Activated naive CD8-positive, alpha-beta T cell (primary cell): Measurements from ENCODE around the gene PSAPL1.
"Not testable (repeated sequence)": the region's sequence is repeated elsewhere in the genome, so short reads cannot be mapped to it uniquely, and the experiment has no call there.

Experiments
- H3K27ac Mint-ChIP-seq: one replicate; pipeline ENCODE4 v1.8.0; 2021; ENCODE audit warnings: mixed read lengths
- H3K27me3 Mint-ChIP-seq: one replicate; pipeline ENCODE4 v1.8.0; 2021; ENCODE audit warnings: mixed read lengths
- H3K36me3 Mint-ChIP-seq: one replicate; pipeline ENCODE4 v1.8.0; 2021; ENCODE audit warnings: mixed read lengths
- H3K4me1 Mint-ChIP-seq: one replicate; pipeline ENCODE4 v1.8.0; 2021; ENCODE audit warnings: low read depth, mixed read lengths
- H3K4me3 Mint-ChIP-seq: one replicate; pipeline ENCODE4 v1.8.0; 2021; ENCODE audit warnings: mild to moderate bottlenecking, mixed read lengths
- H3K9me3 Mint-ChIP-seq: one replicate; pipeline ENCODE4 v1.8.0; 2021; ENCODE audit warnings: low read depth, mixed read lengths

Gene PSAPL1

GRCh38 chr4:7466215-7466614 is 31.5 kb upstream of the PSAPL1 start:
- H3K4me1 Mint-ChIP-seq = no peaks in the 10 kb centered on the region
- no peak overlapping the region for H3K27ac Mint-ChIP-seq
- H3K9me3 Mint-ChIP-seq = no peaks in the 10 kb centered on the region
- no peaks in the 10 kb centered on the region for H3K36me3 Mint-ChIP-seq
- H3K27me3 Mint-ChIP-seq = peaks cover 5% of the 10 kb centered on the region
- H3K4me3 Mint-ChIP-seq = no peak overlapping the region

- Mint-ChIP-seq H3K9me3 (no peaks in the 10 kb centered on the region), H3K27ac (no peak overlapping the region), H3K4me3 (no peak overlapping the region), H3K4me1 (no peaks in the 10 kb centered on the region), H3K27me3 (peaks cover 2% of the 10 kb centered on the region), H3K36me3 (no peaks in the 10 kb centered on the region)
Observed at GRCh38 chr4:7465017-7465416, 30.3 kb upstream of the PSAPL1 start.

GRCh38 chr4:7464259-7464655 is 29.5 kb upstream of the PSAPL1 start:
- no peaks in the 10 kb centered on the region for H3K36me3 Mint-ChIP-seq
- no peaks in the 10 kb centered on the region for H3K4me1 Mint-ChIP-seq
- no peak overlapping the region for H3K4me3 Mint-ChIP-seq
- no peak overlapping the region for H3K27ac Mint-ChIP-seq
- H3K9me3 Mint-ChIP-seq = no peaks in the 10 kb centered on the region
- H3K27me3 Mint-ChIP-seq = peaks cover 2% of the 10 kb centered on the region

GRCh38 chr4:7463566-7464258 is 29.0 kb upstream of the PSAPL1 start:
- Mint-ChIP-seq H3K36me3 (no peaks in the 10 kb centered on the region), H3K27me3 (peaks cover 2% of the 10 kb centered on the region), H3K27ac (no peak overlapping the region), H3K4me1 (no peaks in the 10 kb centered on the region), H3K4me3 (no peak overlapping the region), H3K9me3 (no peaks in the 10 kb centered on the region)

GRCh38 chr4:7462509-7462971 is 27.8 kb upstream of the PSAPL1 start:
- Mint-ChIP-seq H3K27me3 (peaks cover 2% of the 10 kb centered on the region), H3K9me3 (no peaks in the 10 kb centered on the region), H3K36me3 (no peaks in the 10 kb centered on the region), H3K27ac (no peak overlapping the region), H3K4me1 (no peaks in the 10 kb centered on the region), H3K4me3 (no peak overlapping the region)

GRCh38 chr4:7461230-7461629 is 26.5 kb upstream of the PSAPL1 start:
- no peaks in the 10 kb centered on the region for H3K9me3 Mint-ChIP-seq
- no peak overlapping the region for H3K27ac Mint-ChIP-seq
- H3K4me3 Mint-ChIP-seq = no peak overlapping the region
- H3K27me3 Mint-ChIP-seq = peaks cover 2% of the 10 kb centered on the region
- no peaks in the 10 kb centered on the region for H3K36me3 Mint-ChIP-seq
- no peaks in the 10 kb centered on the region for H3K4me1 Mint-ChIP-seq

GRCh38 chr4:7460566-7460965 is 25.8 kb upstream of the PSAPL1 start:
- Mint-ChIP-seq H3K36me3 (no peaks in the 10 kb centered on the region), H3K27me3 (peaks cover 2% of the 10 kb centered on the region)

GRCh38 chr4:7459471-7459870 is 24.7 kb upstream of the PSAPL1 start:
- Mint-ChIP-seq H3K36me3 (no peaks in the 10 kb centered on the region), H3K9me3 (no peaks in the 10 kb centered on the region), H3K4me1 (no peaks in the 10 kb centered on the region), H3K27ac (no peak overlapping the region), H3K4me3 (no peak overlapping the region), H3K27me3 (peaks cover 2% of the 10 kb centered on the region)

More at GRCh38 chr4:7460566-7460965, 25.8 kb upstream of the PSAPL1 start:
- Mint-ChIP-seq H3K9me3 (no peaks in the 10 kb centered on the region), H3K27ac (no peak overlapping the region), H3K4me1 (no peaks in the 10 kb centered on the region), H3K4me3 (no peak overlapping the region)

- H3K4me1 Mint-ChIP-seq = no peaks in the 10 kb centered on the region
- no peaks in the 10 kb centered on the region for H3K9me3 Mint-ChIP-seq
- H3K4me3 Mint-ChIP-seq = no peak overlapping the region
- peaks cover 2% of the 10 kb centered on the region for H3K27me3 Mint-ChIP-seq
- H3K27ac Mint-ChIP-seq = no peak overlapping the region
- no peaks in the 10 kb centered on the region for H3K36me3 Mint-ChIP-seq
Observed at GRCh38 chr4:7458477-7458876, 23.7 kb upstream of the PSAPL1 start.

- Mint-ChIP-seq H3K9me3 (no peaks in the 10 kb centered on the region), H3K4me1 (no peaks in the 10 kb centered on the region), H3K27me3 (peaks cover 2% of the 10 kb centered on the region), H3K27ac (no peak overlapping the region), H3K36me3 (no peaks in the 10 kb centered on the region), H3K4me3 (no peak overlapping the region)
Observed at GRCh38 chr4:7458066-7458425, 23.3 kb upstream of the PSAPL1 start.

GRCh38 chr4:7457201-7458065 is 22.7 kb upstream of the PSAPL1 start:
- Mint-ChIP-seq H3K9me3 (no peaks in the 10 kb centered on the region), H3K27me3 (peaks cover 2% of the 10 kb centered on the region), H3K36me3 (no peaks in the 10 kb centered on the region), H3K4me1 (no peaks in the 10 kb centered on the region), H3K4me3 (no peak overlapping the region), H3K27ac (no peak overlapping the region)

GRCh38 chr4:7452802-7453201 is 18.1 kb upstream of the PSAPL1 start:
- not testable (repeated sequence) for H3K27me3 Mint-ChIP-seq, H3K27ac Mint-ChIP-seq, H3K36me3 Mint-ChIP-seq, H3K4me1 Mint-ChIP-seq, H3K9me3 Mint-ChIP-seq, H3K4me3 Mint-ChIP-seq

GRCh38 chr4:7451800-7452199 is 17.1 kb upstream of the PSAPL1 start:
- H3K27me3 Mint-ChIP-seq = no peaks in the 10 kb centered on the region
- no peak overlapping the region for H3K27ac Mint-ChIP-seq
- H3K36me3 Mint-ChIP-seq = no peaks in the 10 kb centered on the region
- no peak overlapping the region for H3K4me3 Mint-ChIP-seq
- H3K4me1 Mint-ChIP-seq = no peaks in the 10 kb centered on the region
- no peaks in the 10 kb centered on the region for H3K9me3 Mint-ChIP-seq

- H3K36me3 Mint-ChIP-seq = no peaks in the 10 kb centered on the region
- no peak overlapping the region for H3K4me3 Mint-ChIP-seq
- no peaks in the 10 kb centered on the region for H3K4me1 Mint-ChIP-seq
- H3K27me3 Mint-ChIP-seq = no peaks in the 10 kb centered on the region
- no peaks in the 10 kb centered on the region for H3K9me3 Mint-ChIP-seq
- H3K27ac Mint-ChIP-seq = no peak overlapping the region
Observed at GRCh38 chr4:7451434-7451789, 16.7 kb upstream of the PSAPL1 start.

GRCh38 chr4:7450775-7451433 is 16.2 kb upstream of the PSAPL1 start:
- H3K4me3 Mint-ChIP-seq = no peak overlapping the region
- no peaks in the 10 kb centered on the region for H3K4me1 Mint-ChIP-seq
- H3K27me3 Mint-ChIP-seq = no peaks in the 10 kb centered on the region
- no peaks in the 10 kb centered on the region for H3K36me3 Mint-ChIP-seq
- no peaks in the 10 kb centered on the region for H3K9me3 Mint-ChIP-seq
- H3K27ac Mint-ChIP-seq = no peak overlapping the region
